ENCODE measurements around the gene GBA3.

Gene GBA3

DNA sequence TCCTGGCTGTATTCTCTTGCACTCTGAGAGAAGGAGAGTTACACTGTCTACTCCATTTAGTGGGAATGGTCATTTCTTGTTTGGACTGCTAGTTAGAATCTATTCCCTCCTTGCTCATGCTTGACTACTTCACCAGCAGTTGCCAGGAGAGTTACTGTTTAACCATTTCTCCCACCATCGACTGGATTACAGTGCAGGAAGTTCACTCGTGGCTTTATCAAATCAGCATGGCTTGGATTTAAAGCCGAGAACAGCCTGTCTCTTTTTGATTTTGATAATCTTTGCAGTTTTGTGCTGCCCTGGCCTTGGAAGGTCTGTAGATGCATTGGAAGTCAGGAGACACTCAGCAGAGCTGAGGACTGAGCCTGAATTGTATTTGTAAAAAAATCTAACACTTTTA is 3.2 kb downstream of the GBA3 start:
- no peak for DNase-seq

DNA sequence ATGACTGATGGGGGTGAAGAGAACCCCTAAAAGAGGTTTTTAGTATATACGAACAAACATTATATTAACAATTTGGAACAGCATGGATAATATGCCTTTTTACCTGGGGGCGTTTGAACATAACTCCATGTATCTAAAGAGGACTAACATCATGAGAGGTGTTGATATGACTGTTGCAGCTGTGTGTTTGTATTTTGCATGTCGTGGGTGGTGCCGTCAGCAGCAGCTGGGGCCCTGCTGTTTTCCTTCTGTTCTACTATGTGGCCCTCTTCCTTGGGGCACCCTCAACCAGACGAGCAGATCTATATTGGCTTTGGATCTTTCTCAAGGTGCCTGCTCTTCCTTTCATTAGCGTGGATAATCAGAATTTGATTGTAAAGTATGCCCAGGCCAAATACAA is 11.2 kb downstream of the GBA3 start:
- DNase-seq: no peak

DNA sequence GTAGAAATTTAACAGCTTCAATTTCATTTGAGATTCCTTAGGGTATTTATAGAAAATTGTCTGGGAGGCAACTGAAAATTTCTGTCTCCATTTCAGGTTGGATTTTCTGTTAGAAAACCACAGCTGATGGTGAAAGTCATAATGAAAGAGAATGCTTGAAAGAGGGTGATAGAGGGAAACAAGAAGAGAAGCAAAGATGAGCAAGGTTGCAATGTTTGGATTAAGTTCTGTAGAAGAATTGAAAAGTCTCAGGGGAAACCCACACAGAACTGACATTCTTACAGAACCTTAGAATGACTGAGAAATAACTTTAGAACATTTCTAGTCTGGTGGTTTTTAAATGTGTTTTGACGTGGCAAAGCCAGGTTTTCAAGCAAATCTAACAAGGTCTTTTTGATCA is 14.7 kb downstream of the GBA3 start:
- no peak for DNase-seq

DNA sequence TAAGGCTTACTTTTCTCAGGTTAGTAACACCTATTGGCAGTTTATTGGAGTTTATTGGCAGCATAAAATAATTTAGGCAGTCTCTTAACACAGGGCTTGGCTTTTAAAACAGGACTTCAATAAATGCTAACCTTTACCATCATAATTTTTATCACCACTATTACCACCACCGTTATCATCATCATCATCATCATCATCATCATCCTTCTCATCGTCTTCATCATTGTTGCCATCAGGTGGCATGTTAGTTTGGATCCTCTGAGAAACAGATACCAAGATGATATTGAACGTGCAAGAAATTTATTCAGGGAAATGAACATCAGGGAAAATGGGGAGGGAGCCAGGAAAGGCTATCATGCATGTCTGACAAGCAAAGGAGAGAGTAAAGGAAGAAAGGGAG is 16.2 kb downstream of the GBA3 start:
- DNase-seq: no peak

DNA sequence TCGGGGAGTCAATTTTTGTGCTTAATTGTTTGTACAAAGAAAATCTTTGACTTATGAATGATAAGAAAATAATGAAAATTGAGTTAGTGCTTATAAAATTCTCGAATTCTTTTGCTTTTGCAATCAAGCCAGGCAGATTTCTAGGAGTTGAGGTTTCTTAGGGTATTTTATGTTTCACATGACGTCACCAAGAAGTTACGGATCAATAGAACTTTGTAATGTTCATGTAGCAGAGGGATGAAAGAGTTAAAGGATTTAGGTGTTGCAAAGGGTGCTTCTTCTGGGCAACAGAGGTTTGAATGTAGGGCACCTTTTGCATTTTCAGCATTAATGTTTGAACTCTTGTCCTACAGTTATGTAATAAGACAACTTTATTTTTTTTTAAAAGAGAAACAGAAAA is 19.4 kb downstream of the GBA3 start:
- no peak for DNase-seq

DNA sequence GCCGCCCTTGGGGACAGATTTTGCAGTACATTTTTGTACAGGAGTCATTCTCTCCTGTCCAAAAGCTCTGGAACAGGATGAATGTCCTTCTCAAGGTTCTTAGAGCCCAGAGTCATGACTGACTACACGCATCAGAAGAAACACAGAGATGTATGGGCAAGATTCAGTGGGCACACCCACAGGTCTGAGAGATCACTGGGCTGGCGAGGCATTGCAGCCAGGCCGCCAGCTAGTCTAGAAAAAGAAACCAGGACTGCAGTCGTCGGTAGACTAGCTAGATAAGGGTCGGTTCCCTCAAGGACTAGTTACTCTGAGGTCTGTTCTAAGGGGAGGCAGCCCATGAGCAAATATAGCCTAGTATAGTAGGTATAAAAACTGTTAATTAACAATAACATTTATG is 19.8 kb downstream of the GBA3 start:
- no peak for DNase-seq

DNA sequence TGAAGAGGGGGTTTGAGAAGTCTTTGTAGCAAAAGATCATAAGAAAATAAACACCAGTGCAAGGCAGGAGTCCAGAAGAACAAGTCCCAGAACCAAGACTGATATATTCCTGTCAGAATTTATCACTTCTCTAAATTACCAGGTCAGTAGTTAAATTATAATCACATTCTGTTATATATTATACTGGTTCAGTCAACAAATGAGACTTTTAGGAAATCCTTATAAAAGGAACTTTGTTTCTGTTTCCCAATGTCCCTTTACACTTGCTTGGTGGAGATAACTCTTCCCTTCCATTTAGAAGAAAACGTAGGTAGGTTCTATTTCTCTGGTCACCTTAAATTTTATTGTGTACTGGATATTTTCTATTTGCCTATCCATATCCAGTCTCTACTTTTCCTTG is 21.1 kb downstream of the GBA3 start:
- no peak for DNase-seq

DNA sequence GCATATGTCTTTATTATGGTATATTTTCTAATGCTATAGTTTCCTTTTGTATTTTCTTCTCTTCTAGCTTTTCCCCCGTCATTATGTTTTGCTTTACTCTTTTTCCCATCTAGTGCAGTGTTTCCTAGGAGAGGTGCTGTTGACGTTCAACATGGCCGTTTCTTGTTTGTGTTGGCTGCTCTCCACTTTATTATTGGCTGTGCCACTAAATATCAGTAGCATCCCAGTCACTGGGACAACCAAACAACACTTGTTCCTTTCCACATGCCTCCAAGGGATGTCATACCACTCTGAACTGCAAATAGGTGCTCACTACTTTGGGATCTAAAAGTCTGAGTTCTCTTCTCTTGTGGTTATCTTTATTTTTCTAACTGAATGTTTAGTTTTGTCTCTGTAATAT is 26.5 kb downstream of the GBA3 start:
- DNase-seq: no peak

DNA sequence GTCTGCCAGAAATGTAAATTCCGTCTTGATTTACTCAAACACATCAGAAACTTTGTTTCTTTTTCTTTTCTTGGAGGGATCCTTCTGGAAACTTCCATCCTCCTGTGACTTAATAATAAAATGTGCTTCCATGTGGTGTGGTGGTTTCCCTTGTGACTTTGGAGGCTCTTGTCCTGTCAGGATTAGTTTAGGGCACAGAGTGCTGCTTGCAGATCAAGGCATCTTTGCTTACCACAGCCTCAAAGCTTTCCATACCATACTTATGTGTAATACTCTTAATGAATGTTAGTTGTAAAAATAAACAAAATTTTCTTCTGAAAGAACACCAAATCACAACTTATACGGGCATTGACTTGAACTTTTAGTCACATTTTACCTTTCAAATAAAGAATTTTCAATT is 27.4 kb downstream of the GBA3 start:
- DNase-seq: no peak

DNA sequence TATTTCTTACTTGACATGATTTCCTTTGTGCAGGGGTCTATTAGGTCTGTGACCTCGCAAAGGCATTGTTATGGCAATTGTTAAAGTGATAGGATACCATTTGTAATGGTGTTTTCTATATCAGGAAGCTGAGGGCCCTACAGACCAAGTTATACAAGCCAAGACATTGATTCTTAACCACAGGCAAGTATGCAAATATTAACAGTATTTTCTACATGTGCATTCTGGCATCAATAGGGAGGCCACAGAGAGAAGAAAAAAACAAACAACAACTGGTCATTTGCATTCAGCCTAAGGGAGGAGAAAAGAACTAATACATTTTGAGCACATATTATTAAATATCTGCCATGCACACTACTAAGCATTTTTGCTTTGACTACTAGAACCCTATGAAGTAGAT is 28.5 kb downstream of the GBA3 start:
- no peak for DNase-seq

DNA sequence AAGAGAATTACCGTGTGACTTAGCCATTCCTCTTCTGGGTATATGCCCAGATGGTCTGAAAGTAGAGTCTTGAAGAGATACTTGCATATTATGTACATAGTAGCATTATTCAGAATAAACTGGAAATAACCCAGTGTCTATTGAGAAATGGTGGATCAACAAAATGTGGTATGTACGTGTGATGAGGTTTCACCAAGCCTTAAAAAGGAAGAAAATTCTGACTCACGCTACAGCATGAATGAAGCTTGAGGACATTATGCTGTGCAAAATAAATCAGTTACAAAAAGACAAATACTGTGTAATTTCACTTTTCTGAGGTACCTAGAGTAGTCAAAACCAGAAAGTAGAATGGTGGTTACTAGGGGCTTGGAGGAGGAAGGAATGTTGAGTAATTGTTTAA is 37.3 kb downstream of the GBA3 start:
- DNase-seq: no peak

DNA sequence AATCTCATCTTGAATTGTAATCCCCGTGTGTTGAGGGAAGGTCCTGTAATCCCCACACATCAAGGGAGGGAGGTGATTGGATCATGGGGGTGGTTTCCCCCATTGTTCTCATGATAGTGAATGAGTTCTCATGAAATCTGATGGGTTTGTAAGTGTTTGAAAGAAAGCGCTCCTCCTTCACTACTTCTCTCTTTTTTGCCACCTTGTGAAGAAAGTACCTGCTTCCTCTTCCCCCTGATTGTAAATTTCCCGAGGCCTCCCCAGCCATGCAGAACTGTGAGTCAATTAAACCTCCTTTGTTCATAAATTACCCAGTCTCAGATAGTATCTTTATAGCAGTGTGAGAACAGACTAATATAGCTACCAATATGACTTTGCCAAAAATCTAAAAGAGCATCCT is 41.1 kb downstream of the GBA3 start:
- no peak for DNase-seq

DNA sequence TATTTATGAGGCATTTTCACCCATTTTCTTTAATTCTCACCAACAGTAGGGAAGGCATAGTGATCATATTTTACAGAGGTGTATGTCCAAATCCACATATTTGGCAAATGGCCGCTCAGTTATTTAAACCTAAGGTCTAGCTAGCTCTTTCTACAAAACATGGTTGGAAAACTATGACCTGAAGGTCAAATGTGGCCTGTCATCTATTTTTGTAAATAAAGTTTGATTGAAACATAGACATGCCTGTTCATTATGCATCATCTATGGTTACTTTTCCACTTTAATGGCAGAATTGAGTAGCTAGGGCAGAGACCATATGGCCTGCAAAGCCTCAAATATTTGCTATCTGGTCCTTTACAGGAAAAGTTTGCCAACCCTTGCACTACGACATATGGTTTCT is 44.2 kb downstream of the GBA3 start:
- DNase-seq: no peak

DNA sequence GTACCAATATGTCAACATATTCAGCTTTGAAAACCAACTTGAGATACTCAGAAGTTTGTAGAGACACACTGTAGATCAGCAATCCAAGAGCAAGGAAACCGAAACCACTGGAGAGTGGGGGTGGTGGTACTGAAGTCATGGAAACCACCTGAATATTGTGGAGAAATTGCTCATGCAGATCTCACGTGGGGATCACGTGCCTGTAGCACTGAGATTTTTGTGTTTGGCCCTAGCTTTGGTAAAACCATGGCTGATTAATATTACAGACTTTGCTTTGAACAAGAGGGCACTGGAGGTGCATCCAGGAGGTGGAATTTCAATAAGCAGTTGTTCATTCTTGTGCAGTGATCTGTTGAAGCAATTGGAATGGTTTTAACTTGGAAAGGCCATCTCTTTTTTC is 47.2 kb downstream of the GBA3 start:
- DNase-seq: no peak

DNA sequence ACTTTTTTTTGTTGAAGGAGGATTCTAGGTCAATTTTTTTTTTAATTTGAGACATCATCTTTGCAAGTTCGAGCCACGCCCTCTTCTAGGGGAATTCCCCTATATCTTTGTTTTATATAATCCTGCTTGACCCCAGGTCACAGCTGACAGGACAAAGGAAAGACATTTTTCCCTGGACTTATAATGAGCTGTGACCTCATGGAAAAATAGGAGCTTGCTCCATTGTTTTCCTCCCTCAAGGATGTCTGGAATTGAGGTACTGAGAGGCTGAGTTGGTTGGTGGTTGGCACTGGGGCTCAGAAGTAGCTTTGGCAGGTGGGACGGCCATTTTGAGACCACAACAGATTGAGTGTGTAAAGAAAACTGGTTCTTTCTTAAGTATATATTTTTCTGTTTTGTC is 49.0 kb downstream of the GBA3 start:
- DNase-seq: no peak

DNA sequence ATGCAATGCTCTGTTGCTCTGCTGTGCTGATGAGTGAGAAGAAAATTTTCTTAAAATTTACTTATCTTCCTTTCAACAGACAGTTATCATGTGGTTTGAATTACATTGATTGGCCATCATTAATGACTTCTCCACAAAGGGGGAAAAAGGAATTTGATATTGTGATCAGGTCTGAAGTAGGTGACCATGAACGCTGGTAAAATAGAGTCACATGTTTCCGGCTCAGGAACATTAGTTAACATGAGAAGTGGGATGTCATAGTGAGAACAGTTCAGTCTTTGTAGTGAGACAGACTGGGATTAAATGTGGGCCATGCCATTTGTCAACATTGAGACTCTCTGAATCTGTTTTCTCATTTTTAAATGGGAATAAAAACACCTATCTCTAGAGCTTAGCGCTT is 50.6 kb downstream of the GBA3 start:
- no peak for DNase-seq

DNA sequence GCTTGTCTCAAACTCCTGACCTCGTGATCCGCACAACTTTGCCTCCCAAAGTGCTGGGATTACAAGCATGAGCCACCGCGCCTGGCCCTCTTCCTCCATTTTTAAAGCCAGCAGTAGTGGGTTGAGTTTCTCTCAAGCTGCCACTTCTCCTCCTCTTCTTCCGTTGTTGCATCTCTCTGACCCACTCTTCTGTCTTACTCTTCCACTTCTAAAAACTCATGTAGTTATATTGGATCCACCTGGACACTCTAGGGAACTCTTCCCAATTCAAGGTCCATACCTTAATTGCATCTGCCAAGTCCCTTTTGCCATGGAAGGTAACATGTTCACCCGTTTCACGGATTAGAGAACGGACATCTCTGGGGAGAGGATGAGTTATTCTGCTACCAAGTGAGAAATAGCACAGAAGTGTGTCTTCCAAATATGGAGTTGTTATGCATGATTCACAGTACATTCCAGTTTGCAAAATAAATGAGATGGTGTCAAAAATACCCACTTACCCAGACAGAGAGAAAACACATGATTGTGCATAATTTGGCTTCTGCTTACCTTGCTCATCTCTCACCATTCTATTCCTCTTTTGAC is 51.8 kb downstream of the GBA3 start:
- DNase-seq: no peak

DNA sequence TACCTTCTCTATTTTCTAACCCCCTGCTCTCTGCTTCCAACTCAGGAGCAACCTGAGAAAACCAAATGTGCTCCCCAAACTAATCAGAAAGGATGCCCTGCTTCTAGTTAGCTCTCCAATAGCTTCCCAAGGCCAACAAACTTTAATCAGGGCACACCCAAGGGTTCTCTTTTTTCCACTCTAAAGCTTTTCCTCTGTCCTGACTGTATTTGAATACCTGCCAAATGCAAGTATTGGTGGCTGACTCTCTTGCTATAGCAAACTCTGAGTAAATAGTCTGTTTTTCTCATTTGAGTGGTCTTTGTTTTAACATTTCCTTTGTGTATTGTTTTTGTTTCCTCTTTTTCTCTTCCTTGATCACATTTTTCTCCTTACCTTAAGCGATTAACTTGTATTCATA is 52.5 kb downstream of the GBA3 start:
- DNase-seq: no peak

DNA sequence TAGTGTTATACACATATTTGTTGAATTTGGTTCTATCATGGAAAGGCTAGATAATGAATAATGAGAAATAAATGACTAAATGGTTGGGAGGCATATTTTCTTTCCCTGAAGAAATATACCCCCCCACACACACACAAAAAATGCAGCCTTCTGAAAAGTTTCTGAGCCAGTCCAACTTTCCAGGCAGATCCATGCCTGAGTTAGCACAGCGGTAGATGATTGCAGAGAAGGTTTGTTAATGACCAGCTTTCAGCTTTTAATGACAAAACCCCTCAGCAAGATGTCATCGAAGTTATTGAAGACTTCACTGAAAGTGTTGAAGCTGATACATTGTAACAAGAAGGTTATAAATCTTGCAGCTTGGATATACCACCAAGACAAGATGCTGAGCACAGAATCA is 61.4 kb downstream of the GBA3 start:
- DNase-seq: no peak

DNA sequence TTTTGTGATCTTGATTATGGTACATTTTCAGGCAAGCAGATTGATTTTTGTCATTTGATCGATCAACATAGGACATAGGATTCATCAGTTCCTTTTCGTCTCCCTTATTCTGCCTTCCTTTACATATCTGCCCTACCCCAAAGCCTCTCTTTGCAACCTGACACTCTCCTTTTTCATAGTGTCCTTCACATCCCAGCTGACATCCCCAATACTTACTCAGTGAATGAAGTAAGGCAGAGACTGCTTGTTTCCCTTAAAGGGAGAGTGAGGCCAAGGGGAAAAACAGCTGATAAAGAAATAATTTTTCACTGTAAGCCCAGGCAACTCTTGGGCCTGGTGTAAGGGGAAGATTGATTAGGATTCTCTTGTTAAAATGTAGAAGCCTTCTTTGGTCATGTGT is 69.8 kb downstream of the GBA3 start:
- no peak for DNase-seq

DNA sequence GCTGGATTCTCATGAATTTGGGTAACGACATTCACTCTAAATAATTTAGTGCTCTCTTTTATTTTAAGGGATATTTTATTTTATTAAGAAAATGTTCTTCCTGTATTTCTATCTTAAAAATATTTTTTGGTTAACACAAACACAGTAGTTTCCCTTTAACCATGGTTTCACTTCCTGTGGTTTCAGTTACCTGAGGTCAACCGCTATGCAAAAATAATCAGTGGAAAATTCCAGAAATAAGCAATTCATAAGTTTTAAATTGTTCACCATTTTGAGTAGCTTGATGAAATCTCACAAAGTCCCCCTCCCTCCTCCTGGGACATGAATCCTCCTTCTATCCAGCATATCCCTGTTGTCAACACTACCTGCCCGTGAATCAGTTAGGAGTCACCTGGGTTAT is 71.4 kb downstream of the GBA3 start:
- DNase-seq: no peak

DNA sequence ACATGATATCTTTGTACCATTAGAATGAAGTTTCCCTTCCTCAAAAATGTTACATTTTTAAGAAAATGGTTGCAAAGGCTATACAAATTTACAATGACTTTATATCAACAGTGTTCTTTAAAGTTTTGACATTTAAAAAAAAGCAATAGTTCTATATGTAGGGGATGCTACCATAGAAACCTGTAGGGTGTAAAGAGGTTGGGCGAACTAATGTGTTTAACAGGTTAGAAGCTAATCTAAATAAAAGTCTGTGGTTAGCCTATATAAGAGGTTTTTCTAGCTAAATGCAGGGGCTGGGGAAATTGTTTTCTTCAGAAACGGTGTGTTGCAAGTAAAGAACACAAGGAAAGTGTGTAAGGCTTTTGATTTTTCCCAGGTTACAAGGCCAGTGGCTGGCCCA is 73.3 kb downstream of the GBA3 start:
- DNase-seq: no peak

DNA sequence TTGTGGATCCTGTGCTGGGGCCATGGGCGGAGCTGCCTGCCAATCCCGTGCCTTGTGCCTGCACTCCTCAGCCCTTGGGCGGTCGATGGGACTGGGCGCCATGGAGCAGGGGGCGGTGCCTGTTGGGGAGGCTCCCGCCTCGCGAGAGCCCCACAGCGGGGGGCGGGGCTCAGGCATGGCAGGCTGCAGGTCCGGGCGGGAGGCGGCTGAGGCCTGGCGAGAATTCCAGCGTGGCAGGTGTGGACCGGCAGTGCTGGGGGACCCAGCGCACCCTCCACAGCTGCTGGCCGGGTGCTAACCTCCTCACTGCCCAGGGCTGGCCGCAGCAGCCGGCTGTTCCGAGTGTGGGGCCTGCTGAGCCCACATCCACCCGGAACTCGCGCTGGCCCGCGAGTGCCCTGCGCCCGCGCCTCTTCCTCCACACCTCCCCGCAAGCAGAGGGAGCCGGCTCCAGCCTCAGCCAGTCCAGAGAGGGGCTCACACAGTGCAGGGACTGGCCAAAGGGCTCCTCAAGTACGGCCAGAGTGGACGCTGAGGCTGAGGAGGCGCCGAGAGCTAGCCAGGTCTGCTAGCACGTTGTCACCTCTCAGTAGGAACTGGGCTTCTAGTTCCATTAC is 85.9 kb downstream of the GBA3 start:
- DNase-seq: no peak

DNA sequence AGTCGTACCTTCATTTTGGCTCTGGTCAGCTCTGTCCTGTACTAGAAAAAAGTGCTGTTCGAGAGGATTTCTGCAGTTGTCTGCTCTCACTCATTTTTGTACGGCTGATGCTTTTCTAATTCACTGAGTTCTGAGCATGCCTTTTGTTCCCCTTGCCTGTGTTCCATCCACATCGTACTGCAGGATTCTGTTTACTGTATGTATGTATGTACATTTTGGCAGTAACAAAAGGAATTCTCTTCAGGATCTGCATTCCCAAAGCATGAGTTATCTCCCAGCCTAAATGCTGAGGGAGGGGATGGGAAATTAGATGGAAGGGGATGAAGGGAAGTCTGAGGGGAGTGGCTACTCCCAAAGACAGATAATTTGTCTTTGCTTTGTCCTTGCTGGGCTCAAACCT is 87.6 kb downstream of the GBA3 start:
- DNase-seq: no peak

DNA sequence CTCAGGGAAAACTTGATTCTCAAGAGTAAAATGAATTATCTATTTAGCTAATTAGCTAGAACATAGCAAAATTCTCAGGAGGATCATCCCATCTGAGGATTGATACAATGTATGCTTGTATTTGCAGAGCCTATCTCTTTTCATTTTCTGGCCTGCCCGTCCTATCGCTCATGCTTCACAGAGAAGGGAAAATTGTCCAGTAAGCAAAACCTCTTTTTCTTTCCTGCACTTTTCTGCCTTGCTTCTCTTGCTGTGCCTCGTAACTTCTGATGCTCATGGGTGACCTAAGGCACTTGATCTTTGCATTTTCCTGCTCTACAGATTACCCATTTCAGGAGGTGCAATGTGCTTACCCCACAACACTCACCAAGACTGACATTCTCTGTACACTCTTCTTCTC is 88.1 kb downstream of the GBA3 start:
- no peak for DNase-seq

Measured in stimulated activated CD4-positive, alpha-beta T cell treated with anti-CD3 and anti-CD28 coated beads, Interleukin-4, amount 100 ng/mL, for 24 hours (primary cell).